Small intestine (tissue), 7 donors: ENCODE results near the gene IL1RAPL2. TPM values are rescaled to one million over a fixed set of nuclear protein-coding genes. Genes with fewer than 3 reads are reported as not detected.

ENCODE experiments used
- DNase-seq, 2 donors: peaks; one replicate each; pipeline versions ENCODE4 v3.0.0 to v3.0.0-alpha.2; 2013
- FAIRE-seq: peaks from 2 replicates; lab custom pipeline; 2012; peaks lifted over from hg19 to GRCh38; lab: Jason Lieb, UNC
- H3K27ac ChIP-seq, 3 donors: one replicate each; pipeline ENCODE4 v1.5.1; 2013; ENCODE audit warnings: low read length in 2 of 3, mild to moderate bottlenecking in 2 of 3, control low read depth in 1 of 3, inconsistent platforms in 1 of 3, low read depth in 1 of 3, moderate library complexity in 1 of 3
- H3K27me3 ChIP-seq, 3 donors: one replicate each; pipeline ENCODE4 v1.6.1; 2013; ENCODE audit warnings: low read length in 3 of 3, inconsistent platforms in 1 of 3; ENCODE audit not compliant: control insufficient read depth in 3 of 3, insufficient read depth in 3 of 3
- H3K36me3 ChIP-seq, 3 donors: one replicate each; pipeline ENCODE4 v1.6.1; 2013; ENCODE audit warnings: low read length in 3 of 3, inconsistent platforms in 1 of 3, low read depth in 1 of 3, mild to moderate bottlenecking in 1 of 3, moderate library complexity in 1 of 3; ENCODE audit not compliant: control insufficient read depth in 3 of 3, insufficient read depth in 2 of 3
- H3K4me1 ChIP-seq, 3 donors: one replicate each; pipeline ENCODE4 v1.6.1; 2013; ENCODE audit warnings: low read length in 2 of 3, inconsistent platforms in 1 of 3, low read depth in 1 of 3, mild to moderate bottlenecking in 1 of 3, moderate library complexity in 1 of 3; ENCODE audit not compliant: control insufficient read depth in 3 of 3, insufficient read depth in 2 of 3
- H3K4me3 ChIP-seq, 3 donors: one replicate each; pipeline ENCODE4 v1.5.1; 2013; ENCODE audit warnings: low read length in 3 of 3, control low read depth in 1 of 3, inconsistent platforms in 1 of 3, low read depth in 1 of 3, mild to moderate bottlenecking in 1 of 3, moderate library complexity in 1 of 3
- H3K9me3 ChIP-seq, 2 donors: one replicate each; pipeline ENCODE4 v1.6.1; 2013; ENCODE audit warnings: low read depth in 1 of 2, low read length in 1 of 2; ENCODE audit not compliant: control insufficient read depth in 2 of 2, insufficient read depth in 1 of 2
- WGBS, 3 donors: extraction: QIAGEN DNeasy Blood & Tissue Kit; methylation state at CpG; one replicate each; pipeline ENCODE4 v1.1.7; 2013; 5-methylcytosine and 5-hydroxymethylcytosine counted together
- polyA plus RNA-seq, 4 donors: library from polyadenylated mRNA; stranded (reverse) in 3 of 4; unstranded in 1 of 4; fragments of 200-250 nt in 3 of 4; fragments of 120-200 nt in 1 of 4; gene quantifications; one replicate each; pipeline versions ENCODE4 v1.2.1 to v1.2.3, GENCODE V29; 2013
- donor health status: healthy with polysubstance abuse.
- donor health status: control.
- donor health status: control.
- donor health status: Bipolar disorder and iron deficiency.
- donor health status: healthy.

IL1RAPL2 gene
- polyA plus RNA-seq, 4 donors, result 0.03 TPM; not detected in 3

DNA sequence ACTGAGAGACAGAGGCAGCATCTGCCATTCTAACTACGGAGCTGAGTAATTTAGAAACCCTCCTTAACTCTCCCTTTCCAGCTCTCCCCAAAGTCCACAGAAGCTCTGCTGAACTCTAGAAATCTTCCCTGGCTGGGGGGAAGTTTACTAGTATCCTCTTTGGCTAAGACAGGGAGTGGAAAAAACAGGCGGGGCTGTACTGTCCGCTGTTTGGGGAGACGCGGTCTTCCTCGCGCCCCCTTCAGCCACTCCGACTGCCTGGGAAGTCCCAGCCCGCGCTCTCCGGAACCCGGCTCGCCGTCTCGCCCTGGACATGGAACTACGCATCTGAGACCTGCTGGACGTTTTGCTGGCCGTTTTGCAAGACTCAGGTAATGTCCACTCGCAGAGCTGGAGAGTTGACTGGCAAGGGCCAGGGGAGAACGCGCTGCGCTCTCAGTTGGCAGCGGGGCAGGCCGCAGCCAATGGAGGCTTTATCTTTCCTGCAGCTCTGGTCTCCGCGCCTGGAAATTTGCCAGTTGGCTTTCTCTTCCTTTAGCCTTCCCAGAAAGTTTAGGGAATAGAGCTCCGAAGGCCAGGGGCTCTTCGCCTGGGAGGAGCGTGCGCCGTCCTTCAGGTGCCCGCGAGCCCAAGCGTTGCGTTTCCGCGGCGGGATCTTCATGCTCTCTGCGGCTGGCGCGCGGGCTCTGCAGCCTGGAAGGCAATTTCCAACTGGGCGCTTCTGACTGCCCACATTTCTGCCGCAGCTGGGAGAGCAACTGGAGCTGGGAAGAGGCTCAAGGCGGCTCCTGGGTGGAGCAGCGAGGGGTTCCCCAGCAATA lies 892 bp downstream of the IL1RAPL2 start:
- H3K27me3 ChIP-seq, result peaks cover 2 to 53% (median 6%) of the 10 kb centered on the region in 3 donors
- H3K4me3 ChIP-seq, result peak overlapping the region in 1 of 3 donors; percentile 15

DNA sequence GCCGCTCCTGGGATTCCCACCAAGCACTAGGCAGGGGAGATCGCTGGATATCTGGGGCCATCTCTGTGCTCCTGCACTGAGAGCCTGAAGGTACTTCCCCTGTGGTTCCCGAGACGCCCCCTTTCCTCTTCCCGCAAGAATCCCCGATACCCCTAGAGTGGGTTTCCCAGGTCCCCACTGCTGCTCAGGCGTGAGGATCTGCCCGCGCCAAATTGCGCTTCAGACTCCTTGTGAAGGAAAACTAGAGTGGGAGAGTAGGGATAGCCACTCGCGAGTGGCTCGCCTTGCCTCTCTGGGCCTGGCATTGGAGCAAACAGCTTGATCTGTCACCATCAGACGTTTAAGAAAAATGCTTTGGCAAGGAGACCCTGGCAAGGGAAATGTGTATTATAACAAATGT lies 1.5 kb downstream of the IL1RAPL2 start:
- no peak for FAIRE-seq
- H3K36me3 ChIP-seq, result no peaks in the 10 kb centered on the region
- WGBS, 3 donors, result 5 to 51% (median 22%) methylated on average over 14 of the region's 14 CpGs
- no peaks in the 10 kb centered on the region for H3K9me3 ChIP-seq
- peak overlapping the region in 1 of 3 donors; percentile 13 for H3K4me3 ChIP-seq
- peaks cover 2 to 53% (median 6%) of the 10 kb centered on the region in 3 donors for H3K27me3 ChIP-seq
- no peak for DNase-seq
- no peak overlapping the region for H3K27ac ChIP-seq
- no peaks in the 10 kb centered on the region for H3K4me1 ChIP-seq

More for the DNA sequence above, 892 bp downstream of the IL1RAPL2 start:
- 3 to 43% (median 10%) methylated on average over 45 to 46 of the region's 46 CpGs for WGBS, 3 donors
- Histone ChIP-seq H3K36me3 (no peaks in the 10 kb centered on the region), H3K9me3 (no peaks in the 10 kb centered on the region), H3K4me1 (no peaks in the 10 kb centered on the region), H3K27ac (no peak overlapping the region)
- no peak for FAIRE-seq
- peak in 1 of 2 donors; percentile 1 for DNase-seq

DNA sequence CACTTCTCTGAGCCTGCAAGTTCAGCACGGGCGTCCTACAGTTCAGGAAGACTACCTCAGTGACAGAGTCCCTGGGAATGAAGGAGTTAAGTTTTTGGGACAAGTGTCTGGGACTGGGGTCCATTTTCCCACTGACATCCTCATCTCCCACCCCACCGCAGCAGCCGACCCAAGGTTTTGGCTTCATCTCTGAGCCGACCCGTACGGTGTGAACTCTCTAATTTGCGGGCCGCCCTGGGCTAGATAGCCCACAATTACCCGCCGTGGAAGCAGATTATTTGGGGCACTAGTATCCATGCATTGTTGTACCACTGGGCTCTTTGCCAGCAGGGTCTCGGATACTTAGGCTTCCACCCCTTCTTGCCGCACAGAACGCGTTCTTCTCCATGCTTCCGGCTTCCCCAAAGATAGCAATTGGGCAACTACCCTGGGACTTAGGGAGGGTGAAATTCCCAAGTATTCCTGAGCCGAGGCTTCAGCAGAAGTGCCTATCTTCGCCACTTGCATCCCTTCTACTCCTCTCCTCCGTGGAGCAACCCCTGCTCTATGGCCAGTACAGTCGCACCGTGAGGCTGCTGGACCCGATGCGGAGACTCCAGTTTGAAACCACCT lies 2.4 kb downstream of the IL1RAPL2 start:
- Histone ChIP-seq H3K9me3 (no peaks in the 10 kb centered on the region), H3K4me1 (no peaks in the 10 kb centered on the region), H3K4me3 (no peak overlapping the region), H3K36me3 (no peaks in the 10 kb centered on the region), H3K27me3 (peaks cover 2 to 53% (median 6%) of the 10 kb centered on the region in 3 donors), H3K27ac (no peak overlapping the region)
- DNase-seq (no peak), FAIRE-seq (no peak)
- WGBS, 3 donors, result 7 to 44% (median 16%) methylated on average over 21 to 23 of the region's 23 CpGs

DNA sequence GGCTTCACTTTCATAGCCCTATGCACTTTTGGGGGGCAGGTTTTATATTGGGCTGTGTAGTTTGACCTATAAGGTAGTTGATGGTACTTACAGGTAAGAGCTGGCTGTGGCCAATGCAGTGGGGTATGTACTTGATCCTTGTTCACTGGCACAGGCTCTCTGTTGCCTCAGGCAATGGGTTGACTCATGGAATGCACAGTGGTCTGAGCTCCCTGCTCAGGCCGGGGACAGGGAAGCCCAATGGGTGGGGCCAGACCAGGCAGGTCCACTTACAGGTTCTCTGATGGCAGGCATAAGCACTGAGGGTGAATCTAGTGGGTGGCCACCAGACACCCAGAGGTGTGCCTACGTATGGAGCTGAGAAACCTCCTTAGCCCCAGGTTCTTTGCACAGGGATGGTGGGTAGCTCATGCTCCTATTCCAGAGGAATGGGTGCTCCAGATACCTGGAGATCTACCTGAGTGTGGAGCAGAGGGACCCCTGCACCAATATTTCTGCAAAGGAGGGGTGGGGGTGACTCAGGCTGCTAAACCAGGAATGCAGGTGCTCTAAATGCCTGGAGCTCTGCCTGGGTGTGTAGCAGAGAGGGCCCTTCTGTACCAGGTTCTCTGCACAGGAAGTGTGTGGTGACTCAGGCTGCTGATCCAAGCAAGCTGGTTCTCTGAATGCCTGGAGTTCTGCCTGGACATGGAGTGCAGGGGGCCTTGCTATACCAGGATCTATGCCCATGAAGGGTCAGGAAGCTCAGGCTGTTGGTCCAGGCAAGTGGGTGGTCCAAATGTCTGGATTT lies 52.3 kb downstream of the IL1RAPL2 start:
- Histone ChIP-seq H3K4me1 (no peaks in the 10 kb centered on the region), H3K36me3 (no peaks in the 10 kb centered on the region), H3K27me3 (no peaks in the 10 kb centered on the region), H3K4me3 (no peak overlapping the region), H3K27ac (no peak overlapping the region), H3K9me3 (no peaks in the 10 kb centered on the region)
- WGBS, 3 donors, result 73 to 79% (median 77%) methylated on average over 2 of the region's 2 CpGs
- no peak for FAIRE-seq
- DNase-seq, result no peak

DNA sequence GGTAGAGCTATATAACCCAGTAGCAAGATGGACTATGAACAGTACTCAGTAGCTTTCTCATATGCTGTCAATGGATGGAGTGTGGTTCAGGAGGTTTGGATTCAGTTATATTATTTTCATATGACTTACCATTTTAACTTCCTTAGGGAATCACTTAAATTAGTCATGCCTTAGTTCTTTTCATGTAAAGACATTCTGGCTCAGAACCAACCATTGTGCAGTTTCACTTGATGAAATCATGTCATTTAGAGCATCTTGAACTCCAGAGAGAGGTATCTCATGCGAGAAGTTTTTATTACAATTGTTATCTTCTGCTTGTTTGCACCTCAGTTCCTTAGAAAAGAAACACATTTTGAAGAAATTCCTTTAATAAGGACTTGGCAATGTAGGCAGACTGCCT lies 55.8 kb downstream of the IL1RAPL2 start:
- Histone ChIP-seq H3K4me1 (no peaks in the 10 kb centered on the region), H3K4me3 (no peak overlapping the region), H3K9me3 (no peaks in the 10 kb centered on the region), H3K27ac (no peak overlapping the region), H3K36me3 (no peaks in the 10 kb centered on the region), H3K27me3 (no peaks in the 10 kb centered on the region)
- no peak for DNase-seq
- FAIRE-seq, result no peak
- WGBS, 3 donors, result 38 to 68% (median 48%) methylated on average over 1 of the region's 1 CpG

DNA sequence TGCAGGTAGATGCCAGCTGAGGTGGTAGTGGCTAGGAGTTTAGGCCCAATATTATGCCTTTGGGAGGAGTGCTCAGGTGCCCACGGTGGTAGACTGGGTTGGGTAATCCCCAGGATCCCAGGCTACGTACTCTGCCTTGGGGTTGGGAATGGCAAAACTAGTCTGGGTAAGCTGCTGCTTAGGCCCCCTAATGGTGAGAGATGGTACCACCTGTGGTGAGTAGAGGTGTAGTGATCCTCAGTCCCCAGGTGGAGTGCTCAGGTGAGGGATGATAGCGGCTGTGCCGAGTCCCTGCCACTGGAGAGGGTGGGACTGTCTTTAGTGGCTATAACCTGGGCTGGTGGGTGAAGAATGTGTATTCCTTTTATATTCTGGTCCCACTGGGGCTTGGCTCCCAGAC lies 75.2 kb downstream of the IL1RAPL2 start:
- FAIRE-seq, result no peak
- no peaks in the 10 kb centered on the region for H3K27me3 ChIP-seq
- WGBS, 3 donors, result 84 to 96% (median 89%) methylated on average over 4 of the region's 4 CpGs

DNA sequence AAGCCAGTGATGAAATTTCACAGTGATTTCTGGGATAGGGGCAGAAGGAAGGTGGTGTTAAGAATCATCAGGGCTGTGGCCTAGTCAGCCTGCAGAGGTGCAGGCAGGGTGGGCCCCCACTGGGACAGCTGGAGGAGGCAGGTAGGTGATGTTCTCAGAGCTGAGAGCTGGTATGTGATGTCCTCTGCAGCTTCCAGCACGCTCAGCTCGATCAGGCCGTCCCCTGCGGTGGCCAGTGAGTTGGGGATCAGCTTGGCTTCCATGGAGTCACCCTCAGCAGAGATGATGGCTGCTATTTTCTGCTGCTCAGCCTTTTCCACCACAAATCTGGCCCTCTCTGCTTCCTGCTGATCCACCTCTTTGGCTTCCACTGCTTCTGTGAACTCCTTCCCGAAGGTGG lies 81.1 kb downstream of the IL1RAPL2 start:
- no peaks in the 10 kb centered on the region for H3K27me3 ChIP-seq
- FAIRE-seq, result no peak
- WGBS, 3 donors, result 81 to 95% (median 87%) methylated on average over 5 of the region's 5 CpGs
- H3K36me3 ChIP-seq, result no peaks in the 10 kb centered on the region
- DNase-seq, result no peak
- H3K27ac ChIP-seq, result no peak overlapping the region
- H3K4me1 ChIP-seq, result no peaks in the 10 kb centered on the region
- no peak overlapping the region for H3K4me3 ChIP-seq
- no peaks in the 10 kb centered on the region for H3K9me3 ChIP-seq

More for the DNA sequence above, 75.2 kb downstream of the IL1RAPL2 start:
- Histone ChIP-seq H3K27ac (no peak overlapping the region), H3K4me1 (no peaks in the 10 kb centered on the region), H3K4me3 (no peak overlapping the region), H3K9me3 (peaks cover 0 to 5% of the 10 kb centered on the region in 2 donors), H3K36me3 (no peaks in the 10 kb centered on the region)
- DNase-seq, result no peak
